Measurements from ENCODE around the gene CCRL2.

- TF ChIP-seq, protein P1, sequence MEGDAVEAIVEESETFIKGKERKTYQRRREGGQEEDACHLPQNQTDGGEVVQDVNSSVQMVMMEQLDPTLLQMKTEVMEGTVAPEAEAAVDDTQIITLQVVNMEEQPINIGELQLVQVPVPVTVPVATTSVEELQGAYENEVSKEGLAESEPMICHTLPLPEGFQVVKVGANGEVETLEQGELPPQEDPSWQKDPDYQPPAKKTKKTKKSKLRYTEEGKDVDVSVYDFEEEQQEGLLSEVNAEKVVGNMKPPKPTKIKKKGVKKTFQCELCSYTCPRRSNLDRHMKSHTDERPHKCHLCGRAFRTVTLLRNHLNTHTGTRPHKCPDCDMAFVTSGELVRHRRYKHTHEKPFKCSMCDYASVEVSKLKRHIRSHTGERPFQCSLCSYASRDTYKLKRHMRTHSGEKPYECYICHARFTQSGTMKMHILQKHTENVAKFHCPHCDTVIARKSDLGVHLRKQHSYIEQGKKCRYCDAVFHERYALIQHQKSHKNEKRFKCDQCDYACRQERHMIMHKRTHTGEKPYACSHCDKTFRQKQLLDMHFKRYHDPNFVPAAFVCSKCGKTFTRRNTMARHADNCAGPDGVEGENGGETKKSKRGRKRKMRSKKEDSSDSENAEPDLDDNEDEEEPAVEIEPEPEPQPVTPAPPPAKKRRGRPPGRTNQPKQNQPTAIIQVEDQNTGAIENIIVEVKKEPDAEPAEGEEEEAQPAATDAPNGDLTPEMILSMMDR (IDR thresholded peaks at IDR 0.05), result no peak
- TF ChIP-seq POLR2A (IDR thresholded peaks at IDR 0.05), result no peak
Observed at GRCh38 chr3:46448721-46449120, 41.7 kb downstream of the CCRL2 start.
